Measurements from ENCODE around the gene TBXT.
"Not testable (repeated sequence)": the region's sequence is repeated elsewhere in the genome, so short reads cannot be mapped to it uniquely, and the experiment has no call there.

The TBXT gene
- 0 to 0.27 (median 0.19) reads per million in 3 experiments for total RNA-seq

GRCh38 chr6:166167801-166168615 is at the start of gene TBXT:
TSS of gene TBXT (minus strand) at chr6:166167851. CDS start at chr6:166167591, 260 bp downstream.
- no peak for DNase-seq

GRCh38 chr6:166207284-166207561 is 39.6 kb upstream of the TBXT start:
- DNase-seq = no peak

- no peak for DNase-seq
These were observed 39.0 kb upstream of the TBXT start for GRCh38 chr6:166206510-166207283.

GRCh38 chr6:166206066-166206465 is 38.4 kb upstream of the TBXT start:
- DNase-seq = no peak

GRCh38 chr6:166204852-166205650 is 37.4 kb upstream of the TBXT start:
- DNase-seq = no peak

- DNase-seq = no peak
These were observed 36.1 kb upstream of the TBXT start for GRCh38 chr6:166203641-166204222.

GRCh38 chr6:166203003-166203640 is 35.5 kb upstream of the TBXT start:
- DNase-seq = no peak

- DNase-seq = no peak
These were observed 34.7 kb upstream of the TBXT start for GRCh38 chr6:166202321-166202733.

- DNase-seq = no peak
These were observed 34.2 kb upstream of the TBXT start for GRCh38 chr6:166201878-166202277.

- no peak for DNase-seq
These were observed 29.7 kb upstream of the TBXT start for GRCh38 chr6:166197361-166197760.

- no peak for DNase-seq
These were observed 28.2 kb upstream of the TBXT start for GRCh38 chr6:166195860-166196238.

- DNase-seq = no peak
These were observed 27.5 kb upstream of the TBXT start for GRCh38 chr6:166194914-166195859.

GRCh38 chr6:166192557-166192956 is 24.9 kb upstream of the TBXT start:
- DNase-seq = no peak

- DNase-seq = no peak
These were observed 24.5 kb upstream of the TBXT start for GRCh38 chr6:166192136-166192535.

- DNase-seq = no peak
These were observed 12.1 kb upstream of the TBXT start for GRCh38 chr6:166179704-166180103.

GRCh38 chr6:166176106-166176505 is 8.5 kb upstream of the TBXT start:
- no peak for DNase-seq

GRCh38 chr6:166175093-166175492 is 7.4 kb upstream of the TBXT start:
- DNase-seq = not testable (repeated sequence)

GRCh38 chr6:166174031-166174430 is 6.4 kb upstream of the TBXT start:
- no peak for DNase-seq

- DNase-seq = no peak
These were observed 5.8 kb upstream of the TBXT start for GRCh38 chr6:166173281-166173951.

GRCh38 chr6:166172546-166172945 is 4.9 kb upstream of the TBXT start:
- DNase-seq = no peak
